Fibroblast of gingiva (primary cell): ENCODE data around the gene SLC6A3.

Experiments
- DNase-seq: peaks from one replicate; pipeline ENCODE4 v3.0.0-alpha.2; 2011; ENCODE audit warnings: low read depth

Gene SLC6A3

DNA sequence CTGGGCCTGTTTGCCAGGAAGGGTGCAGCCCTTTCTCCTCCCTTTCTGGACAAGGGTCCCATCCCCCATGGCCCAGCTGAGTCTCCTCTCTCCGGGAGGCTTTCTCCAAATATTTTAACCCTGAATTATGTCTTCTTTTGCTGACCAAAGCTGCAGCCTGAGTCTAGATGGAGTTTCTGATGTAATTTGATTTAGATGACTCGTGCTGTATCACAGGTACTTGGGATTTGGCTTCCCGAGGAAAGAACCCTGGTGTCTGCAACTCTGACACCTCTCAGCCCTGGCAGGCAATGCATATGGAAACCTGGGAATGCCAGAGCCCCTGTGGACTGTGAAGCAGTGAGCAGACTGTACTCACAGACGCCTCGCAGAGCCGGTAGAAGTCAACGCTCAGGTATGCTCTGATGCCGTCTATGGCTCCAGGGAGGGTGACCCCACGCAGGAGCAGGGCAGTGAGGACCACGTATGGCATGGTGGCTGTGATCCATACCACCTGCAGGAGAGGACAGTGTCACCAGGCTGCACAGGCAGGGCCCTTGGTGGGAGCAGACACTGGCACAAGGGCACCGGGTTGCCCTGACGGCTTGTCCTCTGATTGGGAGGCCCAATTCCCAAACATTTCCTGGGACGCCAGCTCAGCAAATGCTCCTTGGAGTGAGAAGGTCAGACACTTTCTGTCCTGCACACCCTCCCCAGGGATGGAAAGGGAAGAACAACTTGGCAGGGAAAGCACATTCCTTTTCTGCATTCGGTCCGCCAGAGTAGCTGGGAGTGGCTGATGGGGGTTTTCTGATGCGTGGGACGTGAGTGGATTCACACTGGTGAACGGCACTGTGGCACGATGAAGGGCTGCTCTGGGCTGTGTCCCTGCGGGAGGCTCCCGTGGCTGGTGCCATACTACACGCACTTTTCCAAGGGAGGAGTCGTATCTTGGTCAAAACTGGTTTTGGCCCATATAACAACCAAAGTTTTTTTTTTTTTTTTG, 24.7 kb downstream of the SLC6A3 start:
- no peak for DNase-seq

DNA sequence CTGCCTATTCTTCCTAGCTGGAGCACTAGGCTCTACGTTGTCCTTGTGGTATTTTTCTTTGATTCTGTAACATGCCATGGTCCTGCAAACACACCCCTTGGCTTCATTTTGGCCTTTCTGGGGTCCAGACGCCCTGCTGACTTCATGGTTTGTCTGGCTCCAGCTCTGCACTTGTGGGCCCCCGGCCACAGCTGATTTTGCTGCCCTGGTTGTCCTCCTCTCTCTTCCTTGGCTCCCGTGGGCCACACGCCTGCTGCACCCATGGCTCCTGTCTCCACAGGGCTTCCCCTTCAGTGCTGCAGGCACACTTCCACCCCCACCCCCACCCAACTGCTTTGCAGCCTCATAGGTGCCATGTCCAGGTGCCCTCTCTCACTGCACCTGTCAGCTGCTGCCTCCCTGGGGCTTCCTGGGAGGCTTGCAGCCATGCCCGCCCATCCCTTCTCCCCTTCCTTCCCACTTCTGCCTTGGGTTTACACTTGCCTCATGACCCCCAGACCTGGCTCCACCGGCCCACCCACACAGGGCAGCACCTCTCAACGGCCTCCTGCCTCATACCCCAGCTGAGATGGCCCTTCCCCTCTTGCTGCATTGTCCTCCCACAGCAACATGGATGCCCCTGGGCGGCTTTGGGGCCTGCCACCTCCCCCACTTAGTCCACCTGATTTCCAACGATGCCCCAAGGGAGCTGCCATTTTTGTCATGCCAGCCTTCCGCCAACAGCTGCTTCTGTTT, 25.6 kb downstream of the SLC6A3 start:
- DNase-seq: no peak

DNA sequence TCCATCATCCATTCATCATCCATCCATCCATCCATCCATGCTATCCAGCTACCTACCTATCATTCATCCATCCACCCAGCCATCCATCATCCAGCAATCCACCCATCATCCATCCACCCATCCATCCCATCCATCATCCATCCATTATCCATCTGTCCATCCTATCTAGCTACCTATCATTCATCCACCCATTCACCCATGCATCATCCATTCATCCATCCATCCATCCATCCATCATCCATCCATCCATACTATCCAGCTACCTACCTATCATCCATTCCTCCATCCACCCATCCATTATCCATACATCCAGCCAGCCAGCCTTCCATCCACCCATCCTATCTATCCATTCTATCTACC, 26.3 kb downstream of the SLC6A3 start:
- DNase-seq: no peak

DNA sequence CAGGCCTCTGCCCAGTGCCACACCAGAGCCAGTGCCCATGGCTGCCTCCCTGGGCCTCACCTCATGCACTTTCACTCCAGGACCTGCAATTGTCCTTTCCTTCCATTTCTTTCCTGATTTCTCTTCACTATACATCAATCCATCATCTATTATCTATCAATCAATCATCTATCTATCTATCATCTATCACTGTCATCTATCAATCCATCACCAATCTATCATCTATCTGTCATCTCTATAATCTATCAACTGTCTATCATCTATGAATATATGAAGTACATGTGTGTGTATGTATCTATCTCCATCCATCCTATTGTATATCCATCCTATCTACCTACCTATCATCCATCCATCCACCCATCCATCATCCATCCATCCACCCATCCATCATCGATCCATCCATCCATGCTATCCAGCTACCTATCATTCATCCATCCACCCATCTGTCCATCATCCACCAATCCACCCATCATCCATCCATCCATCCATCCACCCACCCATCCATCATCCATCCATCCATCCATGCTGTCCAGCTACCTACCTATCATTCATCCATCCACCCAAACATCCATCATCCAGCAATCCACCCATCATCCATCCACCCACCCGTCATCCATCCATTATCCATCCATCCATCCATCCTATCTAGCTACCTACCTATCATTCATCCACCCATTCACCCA, 26.9 kb downstream of the SLC6A3 start:
- DNase-seq: no peak

DNA sequence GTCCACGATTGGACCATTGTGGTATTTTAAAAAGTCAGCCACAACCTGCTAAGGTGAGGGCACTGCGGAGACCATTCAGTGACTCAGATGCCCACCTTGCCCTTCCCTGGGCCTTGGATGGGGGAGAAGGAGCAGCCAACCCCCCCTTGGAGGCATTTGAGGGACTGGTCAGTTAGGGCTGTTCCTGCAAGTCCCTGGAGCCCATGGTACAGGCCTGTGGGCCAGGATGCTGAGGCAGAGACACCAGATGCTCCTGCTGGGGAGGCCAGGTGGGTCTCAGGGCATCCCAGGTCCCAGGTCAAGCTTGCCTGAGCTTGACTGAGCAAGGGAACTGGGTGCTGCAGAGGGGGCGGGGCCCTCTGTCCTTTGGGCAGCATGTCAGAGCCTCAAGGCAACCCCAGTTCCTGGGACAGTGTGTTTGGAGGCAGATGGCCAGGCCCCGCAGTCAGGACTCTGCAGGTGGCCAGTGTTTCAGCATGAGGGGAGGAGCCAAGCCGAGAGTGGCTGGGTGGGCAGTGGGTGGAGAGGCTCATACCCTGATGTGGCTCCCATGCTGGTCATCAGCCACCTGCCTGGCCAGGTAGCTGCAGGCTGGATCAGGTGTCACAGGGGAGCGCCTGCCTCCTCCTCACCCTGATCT, 27.5 kb downstream of the SLC6A3 start:
- no peak for DNase-seq

DNA sequence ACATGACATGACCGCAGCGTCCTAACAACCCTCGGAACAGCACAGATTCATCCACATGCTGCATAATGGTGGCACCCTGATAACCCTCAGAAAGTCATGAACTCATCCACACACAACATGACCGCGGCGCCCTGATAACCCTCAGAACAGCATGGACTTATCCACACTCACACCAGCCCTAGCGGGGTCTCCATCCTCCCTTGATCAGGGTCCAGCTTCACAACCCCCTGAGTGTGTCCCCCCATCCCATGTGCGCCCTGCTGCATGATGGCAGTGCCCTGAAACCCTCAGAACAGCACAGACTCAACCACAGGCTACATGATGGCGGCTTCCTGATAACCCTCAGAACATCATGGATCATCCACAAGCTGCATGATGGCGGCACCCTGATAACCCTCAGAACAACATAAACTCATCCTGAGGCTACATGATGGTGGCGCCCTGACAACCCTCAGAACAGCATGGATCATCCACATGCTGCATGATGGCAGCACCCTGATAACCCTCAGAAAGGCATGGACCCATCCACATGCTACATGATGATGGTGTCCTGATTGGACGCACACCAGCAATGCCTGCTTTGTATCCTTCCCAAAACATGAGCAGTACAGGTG, 28.3 kb downstream of the SLC6A3 start:
- no peak for DNase-seq

DNA sequence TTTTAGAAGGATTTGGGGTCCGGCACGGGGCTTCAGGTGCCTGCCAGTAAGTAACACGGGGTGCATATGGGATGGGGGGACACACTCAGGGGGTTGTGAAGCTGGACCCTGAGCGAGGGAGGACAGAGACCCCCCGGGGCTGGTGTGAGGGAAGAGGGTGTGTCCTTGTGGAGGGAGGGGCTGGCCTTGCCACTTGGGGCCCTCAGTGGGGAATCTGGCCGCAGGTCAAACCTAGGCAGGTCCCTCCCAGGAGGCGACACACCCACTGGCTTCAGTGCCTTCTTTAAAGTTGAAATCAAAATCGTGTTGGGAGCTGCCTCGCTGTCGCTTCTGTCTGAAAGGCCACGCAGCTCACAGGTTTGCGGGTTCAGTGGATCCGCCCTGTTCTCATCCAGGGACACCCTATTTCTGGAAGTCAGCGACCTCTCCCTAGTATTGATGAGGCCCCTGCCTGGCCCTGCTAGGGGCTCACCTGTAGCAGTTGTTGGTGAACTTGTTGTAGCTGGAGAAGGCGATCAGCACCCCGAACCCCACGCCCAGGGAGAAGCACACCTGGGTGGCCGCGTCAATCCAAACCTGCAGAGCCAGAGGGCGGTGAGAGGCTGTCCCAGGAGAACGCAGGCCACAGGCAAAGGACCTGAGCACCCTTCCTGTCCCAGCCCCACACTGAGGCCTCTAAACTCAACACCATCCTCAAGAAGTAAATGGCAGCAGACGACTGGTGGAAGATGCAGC, 29.4 kb downstream of the SLC6A3 start:
- no peak for DNase-seq

DNA sequence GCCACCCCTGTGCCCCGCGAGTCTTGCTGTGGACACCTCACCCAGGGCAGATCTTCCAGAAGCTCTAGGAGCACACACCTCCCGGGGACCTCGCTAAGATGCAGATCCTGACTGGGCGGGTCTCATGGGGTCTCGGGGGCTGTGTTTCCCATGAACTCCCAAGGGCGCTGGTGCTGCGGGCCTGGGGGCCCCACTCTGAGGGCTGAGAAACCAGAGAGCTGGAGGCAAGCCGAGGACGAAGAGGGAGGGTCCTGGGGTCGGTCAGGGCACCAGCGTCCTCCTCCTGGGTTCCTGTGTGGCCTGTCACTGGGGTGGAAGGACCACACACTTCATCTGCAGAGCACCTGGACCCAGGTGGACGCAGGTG, 30.2 kb downstream of the SLC6A3 start:
- DNase-seq: no peak

DNA sequence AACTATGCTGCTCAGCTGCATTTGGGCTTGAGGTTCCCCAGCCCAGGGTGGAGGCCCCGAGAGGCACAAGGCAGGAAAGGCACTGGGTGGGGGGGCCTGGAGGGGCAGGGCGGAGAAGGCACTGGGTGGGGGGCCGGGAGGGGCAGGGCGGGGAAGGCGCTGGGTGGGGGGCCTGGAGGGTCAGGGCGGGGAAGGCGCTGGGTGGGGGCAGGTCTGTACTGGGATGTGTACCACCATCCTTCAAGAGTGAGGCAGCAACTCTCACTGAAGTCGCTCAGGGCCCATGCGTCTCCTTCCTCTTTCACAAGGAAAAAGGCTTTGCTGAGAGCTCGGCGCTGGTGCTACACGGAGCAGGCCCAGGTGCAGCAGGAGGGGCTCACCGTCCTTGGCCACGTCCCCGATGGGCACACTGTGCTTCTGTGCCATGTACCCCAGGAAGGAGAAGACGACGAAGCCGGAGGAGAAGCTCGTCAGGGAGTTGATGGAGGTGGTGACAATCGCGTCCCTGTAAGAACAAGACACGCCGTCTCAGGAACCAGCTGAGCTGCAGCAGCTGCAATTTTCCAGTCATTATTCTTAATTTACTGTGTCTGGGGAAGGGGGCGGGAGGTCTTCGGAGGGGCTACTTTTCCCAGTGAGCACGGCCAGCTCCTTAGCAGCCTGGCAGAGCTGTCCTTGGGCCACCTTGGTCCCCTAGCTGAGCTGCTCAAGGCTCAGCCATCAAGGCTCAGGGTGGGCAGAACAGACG, 30.8 kb downstream of the SLC6A3 start:
- no peak for DNase-seq

DNA sequence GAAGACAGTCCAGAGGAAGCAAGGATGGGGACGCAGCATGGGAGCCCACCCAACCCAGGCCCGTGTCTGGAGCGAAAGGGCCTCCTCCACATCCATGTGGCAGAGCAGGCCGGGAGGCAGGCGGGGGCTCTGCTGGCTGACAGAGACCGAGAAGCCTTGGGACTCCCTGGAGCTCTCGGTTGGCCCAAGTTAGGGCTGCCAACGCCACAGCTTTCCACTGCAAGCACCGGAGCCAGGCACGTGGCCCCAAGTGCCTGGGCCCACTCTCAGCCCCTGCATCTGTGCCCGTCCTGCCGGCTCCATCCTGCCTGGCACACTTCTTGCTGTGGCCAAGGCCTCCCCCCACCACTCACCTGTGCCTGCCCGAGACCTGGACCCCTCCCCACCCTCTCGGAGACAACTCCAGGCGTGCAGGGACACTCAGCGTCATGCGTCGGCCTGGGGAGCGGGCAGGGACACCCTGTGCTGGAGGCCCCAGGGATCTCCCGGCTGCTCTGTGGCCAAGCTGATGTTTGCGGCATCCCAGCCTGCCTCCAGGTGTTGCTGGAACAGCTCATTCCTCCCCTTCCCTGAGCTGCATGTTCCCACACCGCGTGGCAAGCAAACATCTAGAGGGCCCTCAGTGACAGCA, 31.5 kb downstream of the SLC6A3 start:
- DNase-seq: no peak

DNA sequence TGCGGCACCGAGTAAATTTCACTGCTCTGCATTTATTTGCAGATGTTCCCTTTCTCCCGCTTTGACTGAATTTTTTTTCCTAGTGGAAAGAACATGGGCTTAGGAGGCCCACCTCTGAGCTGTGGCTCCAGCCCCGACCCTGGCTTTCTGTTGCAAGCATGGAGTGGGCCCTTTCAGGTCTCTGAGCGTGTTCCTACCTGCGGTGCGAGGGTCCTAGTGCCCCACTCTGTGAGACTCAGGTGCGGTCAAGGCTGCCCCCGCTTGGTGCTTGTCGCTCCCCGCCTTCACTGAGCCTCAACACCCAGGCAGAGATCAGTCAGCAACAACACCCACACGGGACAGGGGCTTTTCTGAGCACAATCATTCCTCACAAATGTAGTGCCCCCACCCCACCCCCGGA, 32.0 kb downstream of the SLC6A3 start:
- DNase-seq: no peak

DNA sequence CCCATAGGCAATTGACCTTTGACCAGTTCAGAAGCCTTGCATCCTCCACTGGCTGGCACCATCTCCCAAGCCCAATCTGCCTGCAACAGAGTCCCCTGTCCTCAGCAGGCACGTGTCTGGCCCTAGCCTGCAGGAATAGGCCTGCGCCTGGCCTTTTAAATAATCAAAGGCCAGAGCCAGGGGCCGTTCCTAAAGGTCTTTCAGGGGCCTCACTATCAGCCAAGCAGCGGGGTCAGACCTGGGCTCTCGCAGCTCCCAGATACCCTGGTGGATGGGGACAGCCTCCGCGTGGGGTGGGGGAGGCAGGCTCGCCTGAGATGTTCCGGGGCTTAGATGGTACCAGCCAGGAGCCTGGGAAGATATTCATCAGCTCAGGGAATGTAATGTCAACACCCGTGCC, 32.6 kb downstream of the SLC6A3 start:
- no peak for DNase-seq

DNA sequence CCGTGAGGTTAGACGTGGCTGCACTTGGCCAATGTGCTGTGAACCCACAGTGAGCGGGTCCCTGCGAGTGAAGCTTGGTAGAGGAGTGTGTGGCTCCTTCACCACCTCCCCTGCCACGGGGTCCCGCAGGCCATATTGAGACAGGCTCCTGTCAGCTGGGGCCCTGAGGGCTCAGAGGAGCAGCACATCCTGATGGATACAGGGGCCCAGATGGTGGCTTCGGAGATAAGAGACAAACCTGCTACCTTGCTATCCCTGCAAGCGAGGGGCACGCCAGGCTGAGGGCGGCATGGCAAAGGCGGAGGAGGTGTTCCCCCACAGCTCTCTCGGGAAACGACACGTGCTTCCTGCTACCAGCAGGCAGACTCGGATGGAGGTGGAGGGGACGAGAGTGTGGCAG, 33.1 kb downstream of the SLC6A3 start:
- no peak for DNase-seq

DNA sequence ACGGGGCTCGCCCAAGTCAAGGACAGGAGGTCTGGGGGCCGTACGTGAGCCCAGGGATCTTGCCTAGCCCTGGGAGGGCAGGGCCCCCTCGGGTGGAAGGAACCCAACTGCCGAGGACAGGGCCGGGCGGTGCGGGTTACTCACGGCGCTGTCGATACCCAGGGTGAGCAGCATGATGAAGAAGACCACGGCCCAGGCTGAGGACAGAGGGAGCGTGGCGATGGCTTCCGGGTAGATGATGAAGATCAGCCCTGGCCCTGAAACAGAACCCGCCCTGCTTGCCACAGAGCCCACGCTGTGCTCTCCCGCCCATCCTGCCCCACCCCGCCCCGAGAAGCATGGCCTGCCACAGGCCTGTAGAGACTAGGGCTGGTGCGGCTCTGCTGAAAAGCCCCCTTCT, 34.1 kb downstream of the SLC6A3 start:
- no peak for DNase-seq

DNA sequence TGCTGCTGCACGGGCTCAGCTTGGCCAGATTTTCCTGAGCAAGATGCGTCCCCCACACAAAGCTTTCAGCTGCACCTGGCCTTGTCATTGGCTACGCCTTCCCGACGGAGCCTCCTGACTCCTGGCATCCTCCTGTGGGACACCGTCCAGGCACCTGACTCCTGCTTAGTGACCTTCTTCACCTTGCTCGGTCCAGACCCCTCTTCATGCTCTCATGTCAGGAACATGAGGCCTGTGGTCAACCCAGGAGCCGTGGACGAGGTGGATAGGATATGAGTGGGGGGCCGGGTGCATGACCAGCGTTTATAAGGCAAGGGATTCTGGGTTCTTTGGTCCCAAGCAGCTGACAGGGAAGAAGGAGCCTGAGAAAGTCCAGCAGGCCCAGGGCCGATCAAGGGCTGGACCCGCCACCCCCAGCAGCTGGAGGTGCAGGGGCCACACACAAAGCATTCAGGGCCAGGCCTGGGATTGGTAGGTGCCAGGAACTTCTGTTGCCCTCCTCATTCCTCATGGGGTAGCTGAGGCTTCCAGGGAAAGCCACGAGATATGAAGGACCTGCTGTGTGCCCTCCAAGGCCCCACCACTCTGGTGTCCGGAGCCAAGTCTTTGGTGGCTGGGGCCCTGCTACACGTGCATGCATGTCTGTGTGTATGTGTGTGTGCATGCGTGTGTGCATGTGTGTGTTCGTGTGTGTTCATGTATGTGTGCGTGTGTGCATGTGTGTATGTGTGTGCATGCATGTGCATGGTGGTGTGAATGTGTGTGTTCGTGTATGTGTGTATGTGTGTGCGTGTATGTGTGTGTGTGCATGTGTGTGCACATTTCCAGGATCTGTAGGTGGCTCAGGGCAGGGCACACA, 34.9 kb downstream of the SLC6A3 start:
- no peak for DNase-seq

DNA sequence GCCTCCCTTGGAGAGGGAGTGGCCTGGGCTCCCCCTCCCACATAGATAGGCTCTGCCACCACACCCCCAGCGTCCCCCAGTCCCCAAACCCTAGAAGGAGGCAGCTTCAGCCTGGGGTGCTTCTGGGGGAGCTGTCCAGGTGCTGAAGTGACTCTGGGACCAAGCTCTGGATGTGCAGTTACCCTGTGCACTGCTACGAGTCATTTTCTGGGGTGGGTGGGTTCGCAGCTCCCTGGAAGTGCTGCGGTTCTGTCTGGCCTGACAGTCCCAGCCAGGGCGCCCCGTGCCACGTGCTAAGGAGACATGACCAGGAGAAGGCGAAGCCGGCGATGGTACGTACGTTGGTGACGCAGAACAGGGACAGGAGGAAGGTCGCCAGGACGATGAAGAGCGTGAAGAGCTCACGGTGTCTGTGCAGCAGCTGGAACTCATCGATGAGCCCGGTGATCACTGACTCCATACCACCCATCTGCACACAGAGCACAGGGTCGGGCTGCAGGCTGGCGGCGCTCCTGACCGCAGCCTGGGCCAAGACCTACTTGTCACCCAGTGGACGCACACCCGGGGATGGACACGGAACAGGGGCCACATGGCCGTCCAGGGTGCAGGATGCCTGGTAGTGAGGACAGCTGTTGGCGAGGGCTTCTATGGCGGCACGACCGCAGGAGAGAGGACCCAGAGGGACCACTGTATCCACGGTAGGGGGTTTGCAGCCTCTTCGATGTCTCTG, 35.7 kb downstream of the SLC6A3 start:
- no peak for DNase-seq

DNA sequence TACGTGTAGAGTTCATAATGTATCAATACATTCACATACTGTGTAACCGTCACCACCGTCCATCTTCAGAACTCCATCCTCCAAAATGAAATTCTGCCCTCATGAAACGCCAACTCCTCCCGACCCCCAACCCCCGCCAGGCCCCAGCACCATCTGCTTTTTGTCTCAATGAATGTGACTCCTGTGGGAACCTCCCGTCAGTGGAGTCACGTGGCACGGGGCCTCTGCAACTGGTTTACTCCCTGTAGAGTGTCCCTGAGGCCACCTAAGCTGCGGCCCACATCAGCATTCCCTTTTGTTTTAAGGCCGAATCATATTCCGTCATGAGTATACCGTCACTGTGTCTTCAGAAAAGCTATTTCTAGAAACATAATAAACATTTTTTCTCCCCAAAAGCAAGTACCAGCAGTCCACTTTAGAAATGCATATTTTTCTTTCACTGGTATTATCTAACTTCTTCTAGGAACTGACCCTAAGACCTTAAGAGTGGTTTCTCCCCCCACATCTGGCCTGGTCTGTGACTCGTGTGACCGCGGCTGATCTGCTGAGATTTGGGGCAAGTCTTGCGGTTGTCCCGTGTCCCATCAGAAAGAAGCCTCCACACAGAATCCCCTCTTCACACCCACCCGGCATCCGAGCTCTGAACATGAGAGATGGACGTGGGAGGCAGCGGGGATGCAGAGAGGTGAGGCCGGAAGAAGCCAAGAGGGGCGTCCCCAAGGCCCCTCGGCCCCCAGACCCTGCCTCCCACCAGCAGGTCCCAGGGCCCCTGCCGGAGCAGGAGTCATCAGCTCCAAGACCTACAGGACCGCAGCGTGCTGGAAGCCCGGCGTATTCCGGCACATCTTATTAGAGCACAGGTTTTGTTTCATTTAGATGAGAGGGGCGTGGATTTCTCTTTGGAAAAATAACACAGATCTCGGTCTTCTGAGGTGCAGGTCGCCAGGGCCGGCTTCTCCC, 38.3 kb downstream of the SLC6A3 start:
- no peak for DNase-seq
